ENCODE results near the gene ADGRG6.

DNA sequence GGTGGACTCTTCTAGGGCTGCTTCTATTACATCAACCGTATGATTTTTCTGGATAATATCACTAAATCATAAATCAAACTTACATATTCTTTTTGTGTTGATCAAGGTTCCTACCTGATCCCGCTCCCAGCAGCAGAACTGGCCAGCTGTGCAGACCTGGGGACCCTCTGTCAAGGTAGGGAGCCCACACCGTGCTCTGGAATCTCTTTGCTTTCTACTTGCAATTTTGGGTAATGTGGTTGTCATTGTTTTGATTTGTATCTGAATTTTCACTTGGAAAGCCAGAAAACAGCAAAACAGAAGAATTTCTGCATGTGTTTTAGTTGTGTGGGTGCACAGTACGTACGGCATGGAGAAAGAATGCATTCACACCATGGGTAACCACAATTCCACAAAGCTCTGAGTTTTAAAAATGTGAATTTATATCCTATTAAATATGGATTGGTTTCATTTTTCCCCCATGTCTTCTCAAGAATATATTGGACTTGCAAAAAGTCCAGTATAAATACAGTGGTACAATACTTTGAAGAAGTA is 80.1 kb downstream of the ADGRG6 start:
- TF ChIP-seq, protein P1, sequence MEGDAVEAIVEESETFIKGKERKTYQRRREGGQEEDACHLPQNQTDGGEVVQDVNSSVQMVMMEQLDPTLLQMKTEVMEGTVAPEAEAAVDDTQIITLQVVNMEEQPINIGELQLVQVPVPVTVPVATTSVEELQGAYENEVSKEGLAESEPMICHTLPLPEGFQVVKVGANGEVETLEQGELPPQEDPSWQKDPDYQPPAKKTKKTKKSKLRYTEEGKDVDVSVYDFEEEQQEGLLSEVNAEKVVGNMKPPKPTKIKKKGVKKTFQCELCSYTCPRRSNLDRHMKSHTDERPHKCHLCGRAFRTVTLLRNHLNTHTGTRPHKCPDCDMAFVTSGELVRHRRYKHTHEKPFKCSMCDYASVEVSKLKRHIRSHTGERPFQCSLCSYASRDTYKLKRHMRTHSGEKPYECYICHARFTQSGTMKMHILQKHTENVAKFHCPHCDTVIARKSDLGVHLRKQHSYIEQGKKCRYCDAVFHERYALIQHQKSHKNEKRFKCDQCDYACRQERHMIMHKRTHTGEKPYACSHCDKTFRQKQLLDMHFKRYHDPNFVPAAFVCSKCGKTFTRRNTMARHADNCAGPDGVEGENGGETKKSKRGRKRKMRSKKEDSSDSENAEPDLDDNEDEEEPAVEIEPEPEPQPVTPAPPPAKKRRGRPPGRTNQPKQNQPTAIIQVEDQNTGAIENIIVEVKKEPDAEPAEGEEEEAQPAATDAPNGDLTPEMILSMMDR (IDR thresholded peaks at IDR 0.05) = no peak
- TF ChIP-seq POLR2A (IDR thresholded peaks at IDR 0.05) = no peak

Measured in Peyer's patch (tissue), 4 donors.